Measurements from ENCODE around the gene DNA2.

GRCh38 chr10:68385740-68386139 is 86.0 kb downstream of the DNA2 start:
- TF ChIP-seq POLR2AphosphoS5 (IDR thresholded peaks at IDR 0.05; ENCODE audit: insufficient read depth in 1 of 2, low read depth in 1 of 2) (no peak), CTCF (IDR thresholded peaks at IDR 0.05) (no peak), POLR2A (IDR thresholded peaks at IDR 0.05) (no peak)

All from vagina (tissue), 2 donors.